Measurements from ENCODE around the gene TBC1D8.

TBC1D8 gene

GRCh38 chr2:100997509-100998234, 153.5 kb downstream of the TBC1D8 start:
- no peak for DNase-seq

GRCh38 chr2:100995309-100996075, 155.7 kb downstream of the TBC1D8 start:
- DNase-seq = no peak

GRCh38 chr2:100993294-100993693, 157.9 kb downstream of the TBC1D8 start:
- DNase-seq = no peak

GRCh38 chr2:100992262-100992661, 158.9 kb downstream of the TBC1D8 start:
- DNase-seq = peak in 2 of 4 experiments; percentile 23 to 56

GRCh38 chr2:100991404-100991773, 159.8 kb downstream of the TBC1D8 start:
- DNase-seq = no peak

GRCh38 chr2:100990650-100991403, 160.4 kb downstream of the TBC1D8 start:
- DNase-seq = no peak

GRCh38 chr2:100990166-100990565, 161.0 kb downstream of the TBC1D8 start:
- DNase-seq = no peak

- DNase-seq = no peak
Observed at GRCh38 chr2:100989666-100990065, 161.5 kb downstream of the TBC1D8 start.

GRCh38 chr2:100988630-100989417, 162.4 kb downstream of the TBC1D8 start:
- DNase-seq = no peak

- no peak for DNase-seq
Observed at GRCh38 chr2:100987974-100988373, 163.2 kb downstream of the TBC1D8 start.

GRCh38 chr2:100987536-100987935, 163.6 kb downstream of the TBC1D8 start:
- DNase-seq = no peak

GRCh38 chr2:100986157-100986556, 165.0 kb downstream of the TBC1D8 start:
- no peak for DNase-seq

GRCh38 chr2:100984892-100985307, 166.3 kb downstream of the TBC1D8 start:
- peak; percentile 73 to 88 (median 80) for DNase-seq

- no peak for DNase-seq
Observed at GRCh38 chr2:100983684-100984310, 167.4 kb downstream of the TBC1D8 start.

- no peak for DNase-seq
Observed at GRCh38 chr2:100983201-100983600, 168.0 kb downstream of the TBC1D8 start.

- DNase-seq = no peak
Observed at GRCh38 chr2:100982431-100982861, 168.7 kb downstream of the TBC1D8 start.

- no peak for DNase-seq
Observed at GRCh38 chr2:100981011-100981410, 170.2 kb downstream of the TBC1D8 start.

GRCh38 chr2:100980046-100980445, 171.1 kb downstream of the TBC1D8 start:
- DNase-seq = no peak

GRCh38 chr2:100978582-100979191, 172.5 kb downstream of the TBC1D8 start:
- no peak for DNase-seq

GRCh38 chr2:100977511-100977910, 173.7 kb downstream of the TBC1D8 start:
- DNase-seq = no peak

GRCh38 chr2:100976645-100977391, 174.4 kb downstream of the TBC1D8 start:
- DNase-seq = no peak
